ENCODE results near the gene MYOM3.
A peak's percentile ranks its signal among the peaks of the same experiment; 100 is the strongest.
"Not testable (repeated sequence)": the region's sequence is repeated elsewhere in the genome, so short reads cannot be mapped to it uniquely, and the experiment has no call there.

Gene MYOM3

DNA sequence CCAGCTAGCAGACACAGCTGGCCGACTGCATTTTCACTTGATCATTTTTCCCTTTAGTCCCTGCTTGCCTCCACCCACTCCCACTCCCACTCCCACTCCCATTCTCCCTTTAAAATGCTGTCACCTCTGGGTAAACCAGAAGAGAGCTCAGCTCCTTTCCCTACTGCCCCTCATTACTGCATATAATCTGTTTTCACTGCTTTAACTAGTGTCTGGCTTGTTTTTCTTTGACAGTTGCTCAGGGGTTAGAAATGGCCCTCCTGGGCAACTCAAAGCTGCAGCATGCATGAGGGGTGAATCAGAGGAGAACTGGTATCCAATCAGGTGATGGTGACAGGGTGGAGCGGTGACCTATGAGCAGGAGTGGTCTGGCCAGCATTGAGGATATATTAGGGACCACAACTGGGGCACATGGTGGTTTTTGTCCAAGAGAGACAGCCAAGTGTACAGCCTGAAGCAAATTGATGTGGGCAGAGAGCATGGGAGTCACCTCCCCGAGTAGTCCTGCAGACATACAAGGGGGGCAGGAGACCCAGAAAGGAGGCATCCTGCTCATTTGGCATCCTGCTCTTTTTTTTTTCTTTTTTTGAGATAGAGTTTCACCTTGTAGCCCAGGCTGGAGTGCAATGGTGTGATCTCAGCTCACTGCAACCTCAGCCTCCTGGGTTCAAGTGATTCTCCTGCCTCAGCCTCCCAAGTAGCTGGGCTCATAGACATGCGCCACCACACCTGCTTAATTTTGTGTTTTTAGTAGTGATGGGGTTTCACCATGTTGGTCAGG lies 89.2 kb downstream of the MYOM3 start:
- DNase-seq, result no peak

GRCh38 chr1:24021403-24022266 lies 90.3 kb downstream of the MYOM3 start:
- no peak for DNase-seq

DNA sequence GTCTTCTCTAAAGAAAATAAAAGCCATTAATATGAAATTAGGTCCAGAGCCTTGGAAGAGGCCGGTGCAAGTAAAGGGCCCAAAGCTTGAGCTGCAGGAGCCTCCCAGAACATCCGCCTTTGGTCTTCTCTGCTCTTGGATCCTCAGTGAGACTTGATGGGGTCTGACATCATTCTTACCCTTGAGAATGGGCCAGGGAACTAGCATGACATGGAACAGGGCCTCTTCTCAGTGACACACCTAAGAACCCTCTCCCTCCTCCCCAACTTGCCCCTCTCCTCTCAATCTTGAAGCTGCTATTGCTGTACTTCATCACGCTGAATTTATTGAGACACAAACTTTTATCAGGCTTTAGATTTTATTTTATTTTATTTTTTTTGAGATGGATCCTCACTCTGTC lies 91.5 kb downstream of the MYOM3 start:
- DNase-seq, result no peak

DNA sequence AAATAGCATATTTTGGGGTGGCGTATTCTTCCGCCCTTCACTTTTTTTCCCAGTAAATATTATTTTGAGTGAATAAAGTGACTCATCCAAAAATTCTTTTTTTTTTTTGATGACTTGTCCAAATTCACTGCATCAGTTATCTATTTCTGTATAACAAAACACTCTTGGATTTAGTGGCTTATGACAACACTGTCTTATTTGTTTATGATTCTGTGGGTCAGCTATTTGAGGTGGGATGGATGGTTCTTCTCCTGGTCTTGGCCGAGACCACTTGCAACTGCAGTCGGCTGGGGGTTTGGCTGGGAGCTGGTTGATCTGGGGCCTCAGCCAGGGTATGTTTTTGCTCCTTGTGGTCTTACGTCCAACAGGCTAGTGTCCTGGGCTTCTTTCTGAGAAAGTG lies 91.9 kb downstream of the MYOM3 start:
- no peak for DNase-seq

GRCh38 chr1:24018611-24019580 lies 93.0 kb downstream of the MYOM3 start:
- DNase-seq, result no peak

DNA sequence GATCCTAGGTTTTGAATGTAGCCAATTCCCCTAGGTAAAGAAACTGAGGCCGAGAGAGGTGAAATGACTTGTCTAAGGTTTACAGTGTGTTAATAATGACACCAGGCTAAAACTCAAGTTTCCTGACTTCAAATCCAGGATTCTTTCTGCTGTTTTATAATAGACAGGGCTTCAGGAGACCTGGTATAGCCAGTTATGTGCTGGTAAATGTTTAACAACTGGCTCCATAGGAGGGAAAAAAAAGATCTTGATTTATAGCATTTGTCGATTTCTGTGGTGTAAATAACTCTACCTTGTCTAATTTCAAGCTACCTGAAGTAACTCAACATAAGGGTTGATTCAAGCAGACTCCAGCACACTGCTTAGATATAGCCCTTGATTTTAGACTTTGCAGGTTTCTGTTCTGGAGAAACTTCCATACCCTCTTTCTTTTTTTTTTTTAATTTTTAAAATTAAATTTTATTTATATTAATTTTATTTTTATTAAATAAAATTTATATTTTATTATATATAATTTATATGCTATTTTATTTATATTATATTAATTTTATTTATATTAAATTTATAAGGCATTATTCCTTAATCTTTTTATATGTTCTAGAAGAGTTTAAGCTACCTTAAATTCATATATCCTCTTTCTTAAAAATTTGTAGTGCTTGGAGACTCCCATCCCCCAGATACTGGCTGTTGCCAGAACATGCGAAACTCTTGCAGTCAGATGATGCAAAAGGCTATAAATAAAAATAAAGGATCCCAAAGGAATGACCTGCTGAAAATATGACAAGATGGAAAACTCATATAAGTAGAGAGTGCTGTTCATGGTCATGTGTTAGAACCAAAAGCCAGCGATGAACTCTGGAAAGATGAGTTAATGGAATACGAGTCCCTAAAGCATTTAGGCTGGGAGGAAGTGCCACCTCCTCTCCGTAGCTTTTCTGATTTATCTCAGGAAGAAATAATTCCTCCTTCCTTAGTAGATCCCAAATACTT lies 96.4 kb downstream of the MYOM3 start:
- DNase-seq, result no peak

- DNase-seq, result not testable (repeated sequence)
These were observed 99.1 kb downstream of the MYOM3 start for GRCh38 chr1:24012878-24013277.

DNA sequence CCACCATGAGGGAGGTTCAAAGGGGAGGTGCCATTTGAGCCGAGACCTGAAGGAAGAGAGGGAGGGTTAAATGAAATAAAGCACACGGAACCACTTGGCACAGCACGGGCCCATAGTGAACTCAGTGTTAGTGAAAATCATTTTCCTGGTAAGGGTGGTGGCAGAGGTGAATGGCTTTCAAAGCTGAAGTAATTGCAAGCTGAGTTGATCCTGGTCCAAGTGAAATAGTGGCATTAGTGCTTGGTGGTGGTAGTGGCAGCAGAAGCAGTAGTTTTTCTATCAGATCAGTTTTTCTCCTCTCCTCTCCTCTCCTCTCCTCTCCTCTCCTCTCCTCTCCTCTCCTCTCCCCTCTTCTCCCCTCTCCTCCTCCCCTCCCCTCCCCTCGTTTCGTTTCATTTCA lies 101.3 kb downstream of the MYOM3 start:
- no peak for DNase-seq

- no peak for DNase-seq
These were observed 102.5 kb downstream of the MYOM3 start for GRCh38 chr1:24009406-24009805.

- DNase-seq, result peak; percentile 51
These were observed 103.3 kb downstream of the MYOM3 start for GRCh38 chr1:24008574-24009184.

- no peak for DNase-seq
These were observed 104.9 kb downstream of the MYOM3 start for GRCh38 chr1:24007079-24007478.

Measured in NCI-H1092 treated with DMSO at 0.1 percent for 48 hours (cell line).